ENCODE data around the gene LRRC75B.

LRRC75B gene

GRCh38 chr22:24585927-24586546 is 6.8 kb downstream of the LRRC75B start:
- no peak overlapping the region for H3K4me3 ChIP-seq (ENCODE audit: low read depth, low read length)
- TF ChIP-seq, protein P1, sequence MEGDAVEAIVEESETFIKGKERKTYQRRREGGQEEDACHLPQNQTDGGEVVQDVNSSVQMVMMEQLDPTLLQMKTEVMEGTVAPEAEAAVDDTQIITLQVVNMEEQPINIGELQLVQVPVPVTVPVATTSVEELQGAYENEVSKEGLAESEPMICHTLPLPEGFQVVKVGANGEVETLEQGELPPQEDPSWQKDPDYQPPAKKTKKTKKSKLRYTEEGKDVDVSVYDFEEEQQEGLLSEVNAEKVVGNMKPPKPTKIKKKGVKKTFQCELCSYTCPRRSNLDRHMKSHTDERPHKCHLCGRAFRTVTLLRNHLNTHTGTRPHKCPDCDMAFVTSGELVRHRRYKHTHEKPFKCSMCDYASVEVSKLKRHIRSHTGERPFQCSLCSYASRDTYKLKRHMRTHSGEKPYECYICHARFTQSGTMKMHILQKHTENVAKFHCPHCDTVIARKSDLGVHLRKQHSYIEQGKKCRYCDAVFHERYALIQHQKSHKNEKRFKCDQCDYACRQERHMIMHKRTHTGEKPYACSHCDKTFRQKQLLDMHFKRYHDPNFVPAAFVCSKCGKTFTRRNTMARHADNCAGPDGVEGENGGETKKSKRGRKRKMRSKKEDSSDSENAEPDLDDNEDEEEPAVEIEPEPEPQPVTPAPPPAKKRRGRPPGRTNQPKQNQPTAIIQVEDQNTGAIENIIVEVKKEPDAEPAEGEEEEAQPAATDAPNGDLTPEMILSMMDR (IDR thresholded peaks at IDR 0.05; ENCODE audit: insufficient read depth, low read depth, low read length, missing control alignments): no peak
- DNase-seq (ENCODE audit: low read depth): no peak

- H3K4me3 ChIP-seq (ENCODE audit: low read depth, low read length): no peak overlapping the region
- TF ChIP-seq, protein P1 (IDR thresholded peaks at IDR 0.05; ENCODE audit: insufficient read depth, low read depth, low read length, missing control alignments): no peak
Measured at GRCh38 chr22:24585461-24585860, 7.4 kb downstream of the LRRC75B start.

DNA sequence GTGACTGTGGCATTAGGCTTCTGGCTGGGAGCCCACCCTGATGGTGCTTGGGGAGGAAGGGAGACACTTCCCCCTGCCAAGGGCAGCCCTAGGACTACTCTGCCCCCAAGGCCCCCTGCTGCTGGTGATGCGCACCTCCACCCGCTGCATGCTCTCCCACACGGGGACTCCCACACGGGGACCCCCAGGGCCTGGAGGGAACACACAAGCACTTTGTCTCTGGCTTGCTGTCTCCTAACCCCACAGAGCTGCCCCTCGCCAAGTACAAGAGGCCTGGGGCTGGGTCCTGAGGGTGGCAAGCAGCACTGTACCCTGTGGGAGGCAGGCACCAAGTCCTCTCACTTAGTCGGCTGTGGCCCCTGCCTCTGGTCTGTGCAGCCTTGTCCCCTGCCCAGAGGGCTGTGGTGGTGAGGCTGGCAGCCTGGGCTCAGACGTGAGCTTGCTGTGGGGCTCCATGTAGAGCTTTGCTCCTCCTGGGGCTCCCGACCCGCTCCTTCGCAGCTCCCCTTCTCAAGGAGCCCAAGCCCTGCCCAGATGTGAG is 7.9 kb downstream of the LRRC75B start:
- no peak overlapping the region for H3K4me3 ChIP-seq (ENCODE audit: low read depth, low read length)

More at GRCh38 chr22:24585461-24585860, 7.4 kb downstream of the LRRC75B start:
- DNase-seq (ENCODE audit: low read depth): no peak

GRCh38 chr22:24584166-24584790 is 8.6 kb downstream of the LRRC75B start:
- TF ChIP-seq, protein P1 (IDR thresholded peaks at IDR 0.05; ENCODE audit: insufficient read depth, low read depth, low read length, missing control alignments): no peak

More for the DNA sequence above, 7.9 kb downstream of the LRRC75B start:
- TF ChIP-seq, protein P1 (IDR thresholded peaks at IDR 0.05; ENCODE audit: insufficient read depth, low read depth, low read length, missing control alignments): no peak
- no peak for DNase-seq (ENCODE audit: low read depth)

DNA sequence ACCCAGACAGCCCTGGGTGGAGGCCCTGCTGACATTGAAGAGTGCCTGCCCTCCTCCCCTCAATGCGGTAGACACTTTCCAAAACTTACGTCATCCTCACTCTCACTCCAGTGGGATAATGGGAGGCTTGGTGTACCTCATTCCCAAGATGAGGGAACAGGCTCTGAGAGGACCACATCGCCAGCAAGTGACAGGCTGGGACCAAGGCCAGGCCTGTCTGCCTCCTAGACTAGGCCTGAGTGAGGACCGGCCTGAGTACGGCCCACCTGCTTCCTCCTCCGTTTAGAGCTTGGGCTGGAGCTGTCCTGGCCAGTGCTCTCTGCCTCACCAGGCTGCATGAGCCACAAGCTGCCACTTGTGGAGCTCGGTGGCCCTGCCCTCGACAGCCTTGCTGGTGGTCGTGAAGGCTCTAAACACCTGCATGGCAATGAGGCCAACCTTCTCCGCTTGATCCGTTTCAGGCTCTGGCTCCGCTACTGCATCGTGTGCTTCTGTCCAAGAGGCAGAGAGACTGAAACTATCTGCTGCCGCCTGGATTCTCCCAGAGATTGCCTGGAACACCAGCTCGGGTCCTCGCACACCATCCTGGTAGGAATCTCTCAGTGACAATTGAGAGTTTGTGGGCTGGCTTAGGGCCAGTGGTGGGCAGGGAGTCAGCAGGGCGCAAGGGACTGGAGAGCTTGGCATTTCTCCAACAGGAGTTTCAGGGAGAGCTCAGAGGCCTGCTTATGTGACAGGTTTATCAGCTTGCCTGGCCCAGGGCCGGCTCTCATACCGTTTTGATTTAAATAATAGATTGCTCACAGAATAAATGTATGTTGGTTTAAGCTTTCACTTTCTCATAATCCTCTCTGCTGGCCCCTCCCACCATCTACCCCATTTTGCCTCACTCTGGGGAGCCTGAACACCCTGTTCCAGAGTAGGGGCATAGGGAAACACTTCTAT is 9.4 kb downstream of the LRRC75B start:
- DNase-seq (ENCODE audit: low read depth): no peak
- TF ChIP-seq, protein P1 (IDR thresholded peaks at IDR 0.05; ENCODE audit: insufficient read depth, low read depth, low read length, missing control alignments): no peak
- no peak overlapping the region for H3K4me3 ChIP-seq (ENCODE audit: low read depth, low read length)

More at GRCh38 chr22:24584166-24584790, 8.6 kb downstream of the LRRC75B start:
- no peak for DNase-seq (ENCODE audit: low read depth)
- no peak overlapping the region for H3K4me3 ChIP-seq (ENCODE audit: low read depth, low read length)

DNA sequence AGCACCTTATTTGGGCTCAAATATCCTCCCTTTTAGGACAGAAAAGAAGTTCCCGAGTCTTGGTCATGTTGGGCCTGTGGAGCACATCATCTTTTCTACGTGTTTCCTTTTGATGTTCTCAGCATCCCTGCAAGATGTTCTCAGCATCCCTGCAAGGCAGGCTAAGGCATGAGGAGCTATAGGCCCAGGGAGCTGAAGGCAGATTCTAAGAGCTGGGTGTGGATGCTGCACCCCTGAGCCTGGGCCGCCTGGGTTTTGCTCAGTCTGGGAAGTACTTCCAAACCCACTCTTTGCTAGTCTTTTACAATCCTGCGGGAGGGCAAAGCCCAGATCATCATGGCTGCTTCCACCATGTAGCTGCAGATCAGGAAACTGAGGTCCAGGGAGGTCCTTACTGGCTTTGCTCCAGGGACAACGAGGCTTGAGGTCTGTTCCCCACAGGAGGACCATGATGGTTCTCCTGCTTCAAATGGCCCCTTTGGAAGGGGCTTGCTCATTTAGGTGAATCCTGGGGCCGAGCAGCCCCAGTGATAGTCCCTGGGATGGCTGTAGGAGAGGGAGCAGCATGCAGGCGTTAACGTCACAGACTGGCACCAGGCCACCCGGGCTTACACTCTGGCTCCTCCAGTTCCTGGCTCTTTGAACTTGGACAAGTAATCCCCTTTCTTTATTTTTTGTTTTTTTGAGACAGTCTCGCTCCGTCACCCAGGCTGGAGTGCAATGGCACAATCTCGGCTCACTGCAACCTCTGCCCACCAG is 10.6 kb downstream of the LRRC75B start:
- H3K4me3 ChIP-seq (ENCODE audit: low read depth, low read length): no peak overlapping the region
- TF ChIP-seq, protein P1 (IDR thresholded peaks at IDR 0.05; ENCODE audit: insufficient read depth, low read depth, low read length, missing control alignments): no peak
- DNase-seq (ENCODE audit: low read depth): no peak
